K562 (cell line): ENCODE measurements around the gene TMEM107.

ENCODE experiments used
- CBX3 ChIP-seq, 2 experiments: IDR thresholded peaks; 1 replicate in 1 of 2; 2 replicates in 1 of 2; pipeline ENCODE4 v1.6.1; 2012; ENCODE audit warnings: inconsistent platforms in 2 of 2, low read length in 2 of 2, borderline replicate concordance in 1 of 2, control low read depth in 1 of 2
- GATAD2A ChIP-seq: fragments of 450-650 bp; IDR thresholded peaks from 2 replicates; pipeline ENCODE4 v1.6.1; 2017
- IRF2 ChIP-seq: sonication (generic); formaldehyde crosslinking; IDR thresholded peaks from 2 replicates; pipeline ENCODE4 v1.8.1; 2022; ENCODE audit warnings: mild to moderate bottlenecking, missing genetic modification reagents
- KDM5B ChIP-seq: fragments of 200-600 bp; sonication (generic); IDR thresholded peaks from 2 replicates; pipeline ENCODE4 v1.6.1; 2012; ENCODE audit warnings: low read depth, mild to moderate bottlenecking, moderate library complexity, low read length, control low read depth, inconsistent platforms; ENCODE audit not compliant: insufficient replicate concordance
- SAFB ChIP-seq: fragments of 200-400 bp; formaldehyde crosslinking; IDR thresholded peaks from 2 replicates; pipeline ENCODE4 v1.6.1; 2017; ENCODE audit warnings: low read depth, low read length, borderline replicate concordance
- TF ChIP-seq, protein P1 (sequence below), 2 experiments: fragments of 450-650 bp in 1 of 2; IDR thresholded peaks; 2 replicates each; pipeline ENCODE4 v1.6.1; 2011 to 2017; ENCODE audit warnings: low read depth in 2 of 2, antibody characterized with exemption in 1 of 2, borderline replicate concordance in 1 of 2, low read length in 1 of 2, mild to moderate bottlenecking in 1 of 2, mixed read lengths in 1 of 2; ENCODE audit not compliant: control insufficient read depth in 1 of 2
- TF ChIP-seq, protein P2 (sequence below): sonication (generic); formaldehyde crosslinking; IDR thresholded peaks from 2 replicates; pipeline ENCODE4 v1.8.0; 2022; ENCODE audit warnings: mild to moderate bottlenecking, missing genetic modification reagents

DNA sequence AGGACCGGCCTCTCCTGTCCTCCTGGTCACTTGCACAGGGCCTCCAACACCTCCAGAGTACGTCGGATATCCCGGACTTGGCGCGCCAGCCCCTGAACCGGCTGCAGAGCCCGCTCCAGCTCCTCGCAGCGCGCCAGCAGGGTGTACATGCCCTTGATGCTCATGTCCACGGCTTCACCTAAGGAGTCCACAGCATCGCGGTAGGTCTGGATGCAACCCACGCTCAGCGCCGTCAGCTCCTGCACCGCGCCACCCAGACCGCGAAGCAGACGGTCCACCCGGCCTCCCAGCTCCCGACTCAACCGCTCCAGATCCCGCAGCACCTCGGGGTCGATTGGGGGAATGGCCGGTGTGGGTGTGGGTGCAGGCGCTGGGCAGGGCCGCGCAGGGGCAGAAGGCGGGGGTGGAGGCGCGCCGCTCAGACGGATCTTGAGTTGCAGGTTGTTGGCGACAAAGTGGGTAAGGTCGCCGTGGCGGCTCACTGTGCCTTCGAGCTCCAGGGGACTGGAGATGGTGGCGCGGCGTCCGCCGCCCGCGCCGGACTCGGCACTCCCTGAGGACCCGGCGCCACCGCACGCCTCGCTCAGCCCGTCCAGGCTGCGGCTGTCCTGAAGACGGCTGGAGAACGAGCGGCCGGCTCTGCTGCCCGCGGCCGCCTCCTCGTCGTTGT is 13.0 kb upstream of the TMEM107 start:
- TF ChIP-seq CBX3 (IDR thresholded peaks at IDR 0.05; ENCODE audit: borderline replicate concordance in 1 of 2, low read length in 2 of 2), result no peak
- no peak for TF ChIP-seq GATAD2A
- TF ChIP-seq, protein P1, sequence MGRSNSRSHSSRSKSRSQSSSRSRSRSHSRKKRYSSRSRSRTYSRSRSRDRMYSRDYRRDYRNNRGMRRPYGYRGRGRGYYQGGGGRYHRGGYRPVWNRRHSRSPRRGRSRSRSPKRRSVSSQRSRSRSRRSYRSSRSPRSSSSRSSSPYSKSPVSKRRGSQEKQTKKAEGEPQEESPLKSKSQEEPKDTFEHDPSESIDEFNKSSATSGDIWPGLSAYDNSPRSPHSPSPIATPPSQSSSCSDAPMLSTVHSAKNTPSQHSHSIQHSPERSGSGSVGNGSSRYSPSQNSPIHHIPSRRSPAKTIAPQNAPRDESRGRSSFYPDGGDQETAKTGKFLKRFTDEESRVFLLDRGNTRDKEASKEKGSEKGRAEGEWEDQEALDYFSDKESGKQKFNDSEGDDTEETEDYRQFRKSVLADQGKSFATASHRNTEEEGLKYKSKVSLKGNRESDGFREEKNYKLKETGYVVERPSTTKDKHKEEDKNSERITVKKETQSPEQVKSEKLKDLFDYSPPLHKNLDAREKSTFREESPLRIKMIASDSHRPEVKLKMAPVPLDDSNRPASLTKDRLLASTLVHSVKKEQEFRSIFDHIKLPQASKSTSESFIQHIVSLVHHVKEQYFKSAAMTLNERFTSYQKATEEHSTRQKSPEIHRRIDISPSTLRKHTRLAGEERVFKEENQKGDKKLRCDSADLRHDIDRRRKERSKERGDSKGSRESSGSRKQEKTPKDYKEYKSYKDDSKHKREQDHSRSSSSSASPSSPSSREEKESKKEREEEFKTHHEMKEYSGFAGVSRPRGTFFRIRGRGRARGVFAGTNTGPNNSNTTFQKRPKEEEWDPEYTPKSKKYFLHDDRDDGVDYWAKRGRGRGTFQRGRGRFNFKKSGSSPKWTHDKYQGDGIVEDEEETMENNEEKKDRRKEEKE (IDR thresholded peaks at IDR 0.05; ENCODE audit: borderline replicate concordance in 1 of 2, control insufficient read depth in 1 of 2, low read depth in 2 of 2, low read length in 1 of 2), result no peak
- TF ChIP-seq, protein P2, sequence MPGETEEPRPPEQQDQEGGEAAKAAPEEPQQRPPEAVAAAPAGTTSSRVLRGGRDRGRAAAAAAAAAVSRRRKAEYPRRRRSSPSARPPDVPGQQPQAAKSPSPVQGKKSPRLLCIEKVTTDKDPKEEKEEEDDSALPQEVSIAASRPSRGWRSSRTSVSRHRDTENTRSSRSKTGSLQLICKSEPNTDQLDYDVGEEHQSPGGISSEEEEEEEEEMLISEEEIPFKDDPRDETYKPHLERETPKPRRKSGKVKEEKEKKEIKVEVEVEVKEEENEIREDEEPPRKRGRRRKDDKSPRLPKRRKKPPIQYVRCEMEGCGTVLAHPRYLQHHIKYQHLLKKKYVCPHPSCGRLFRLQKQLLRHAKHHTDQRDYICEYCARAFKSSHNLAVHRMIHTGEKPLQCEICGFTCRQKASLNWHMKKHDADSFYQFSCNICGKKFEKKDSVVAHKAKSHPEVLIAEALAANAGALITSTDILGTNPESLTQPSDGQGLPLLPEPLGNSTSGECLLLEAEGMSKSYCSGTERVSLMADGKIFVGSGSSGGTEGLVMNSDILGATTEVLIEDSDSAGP, result no peak
- TF ChIP-seq IRF2 (CRISPR knock-in tag), result no peak
- TF ChIP-seq KDM5B, result peak; percentile 20
- no peak for TF ChIP-seq SAFB
